ENCODE data around the gene FNBP1L.

DNA sequence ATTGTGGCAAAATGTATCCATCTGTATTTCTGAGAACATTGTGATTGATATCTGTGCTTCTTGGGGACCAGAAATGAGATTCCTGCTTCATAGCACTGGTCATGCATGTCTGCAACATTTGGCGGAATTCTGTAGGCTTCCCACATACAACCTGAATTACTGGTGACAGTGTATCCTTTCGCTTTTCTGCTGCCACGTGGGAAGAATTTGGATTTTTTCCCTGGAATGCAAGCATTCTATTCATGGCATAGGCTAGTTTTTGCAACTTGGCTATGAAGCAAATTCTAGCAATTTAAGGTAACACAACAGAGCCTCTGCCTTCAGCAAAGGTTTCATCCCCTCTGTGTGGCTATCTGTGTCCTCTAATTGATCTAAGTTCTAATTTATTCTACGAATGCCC, 147.8 kb downstream of the FNBP1L start:
- TF ChIP-seq CTCF (conservative IDR thresholded peaks at IDR 0.05; ENCODE audit: low read length) (no peak), EZH2phosphoT487 (IDR thresholded peaks at IDR 0.05; ENCODE audit: borderline replicate concordance) (no peak)

Measured in Loucy (cell line).